GM19351 (cell line): ENCODE data around the gene TJP1.
"Not testable (repeated sequence)": the region's sequence is repeated elsewhere in the genome, so short reads cannot be mapped to it uniquely, and the experiment has no call there.

Source experiments
- ATAC-seq: cut with Tn5 transposase; IDR thresholded peaks from one replicate; pipeline ENCODE4 v1.9.1; 2021; ENCODE audit warnings: mild to moderate bottlenecking, moderate library complexity; ENCODE audit not compliant: unreplicated experiment

The TJP1 gene

GRCh38 chr15:29685156-29686078 lies 136.9 kb downstream of the TJP1 start:
- ATAC-seq = no peak

- ATAC-seq = no peak
Measured at GRCh38 chr15:29682781-29683180, 139.5 kb downstream of the TJP1 start.

DNA sequence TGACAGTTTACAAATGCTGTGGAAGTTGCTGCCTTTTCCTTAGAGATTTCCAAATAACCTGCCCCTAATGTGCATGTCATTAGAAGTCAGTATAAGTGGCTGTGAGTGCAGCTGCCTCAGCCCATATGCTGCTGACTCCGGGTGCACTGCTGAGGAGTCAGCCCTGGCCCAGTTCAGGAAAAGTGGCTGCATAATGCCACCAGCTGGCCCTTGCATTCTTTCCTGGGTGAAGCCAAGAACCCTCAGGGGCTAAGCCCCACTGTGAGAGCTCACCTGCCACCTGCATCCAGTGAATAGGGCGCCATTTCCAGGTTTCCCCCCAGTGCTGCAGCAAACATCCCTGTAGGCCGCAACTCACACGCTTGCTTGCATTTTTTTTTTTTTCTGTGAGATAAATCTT lies 139.9 kb downstream of the TJP1 start:
- ATAC-seq = no peak

DNA sequence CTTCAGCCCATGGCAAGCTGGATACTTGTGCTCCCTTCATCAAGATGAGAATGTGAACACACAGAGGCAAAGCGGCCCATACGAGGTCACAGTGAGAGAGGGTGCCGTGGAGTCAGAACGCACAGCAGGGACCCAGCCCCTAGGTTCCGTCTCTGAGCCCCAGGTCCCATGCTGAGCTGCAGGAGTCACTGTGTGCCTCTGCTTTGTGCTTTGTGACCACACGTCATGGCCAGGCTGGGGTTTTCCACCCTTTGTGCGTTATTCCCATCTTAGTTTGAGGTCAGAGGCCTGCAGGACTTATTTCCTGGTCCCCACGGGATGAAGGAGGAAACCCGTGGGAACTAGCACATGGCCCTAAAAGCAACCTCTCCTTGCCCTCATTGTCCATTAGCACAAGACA lies 140.3 kb downstream of the TJP1 start:
- ATAC-seq = no peak

- ATAC-seq = no peak
Measured at GRCh38 chr15:29681166-29681845, 141.0 kb downstream of the TJP1 start.

DNA sequence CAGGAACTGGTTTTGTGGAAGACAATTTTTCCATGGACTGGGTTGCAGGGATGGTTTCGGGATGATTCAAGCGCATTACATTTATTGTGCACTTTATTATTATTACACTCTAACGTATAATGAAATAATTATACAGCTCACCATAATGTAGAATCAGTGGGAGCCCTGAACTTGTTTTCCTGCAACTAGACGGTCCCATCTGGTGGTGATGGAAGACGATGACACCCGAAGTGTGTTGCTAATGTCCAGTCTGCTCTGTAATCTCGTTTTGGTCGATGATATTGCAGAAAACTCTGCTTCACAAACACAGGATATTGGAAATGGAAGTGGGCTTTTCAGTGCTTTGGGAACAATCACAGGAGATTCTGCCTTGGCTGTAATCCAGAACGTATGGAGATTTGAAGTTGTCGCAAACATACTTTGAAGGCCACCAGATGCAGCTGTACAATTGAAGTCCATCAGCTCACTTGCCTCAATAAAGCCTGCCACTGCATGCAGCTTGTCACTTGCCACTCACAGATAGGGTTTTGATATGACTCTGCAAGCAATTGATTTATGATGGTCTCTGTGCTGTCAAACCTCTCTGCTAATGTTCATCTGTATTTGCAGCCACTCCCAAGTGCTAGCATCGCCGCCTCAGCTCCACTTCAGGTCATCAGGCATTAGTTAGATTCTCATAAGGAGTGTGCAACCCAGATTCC lies 141.7 kb downstream of the TJP1 start:
- ATAC-seq = no peak

GRCh38 chr15:29678504-29679034 lies 143.7 kb downstream of the TJP1 start:
- no peak for ATAC-seq

GRCh38 chr15:29677871-29678461 lies 144.3 kb downstream of the TJP1 start:
- ATAC-seq = no peak

GRCh38 chr15:29677455-29677854 lies 144.8 kb downstream of the TJP1 start:
- no peak for ATAC-seq

GRCh38 chr15:29676961-29677402 lies 145.3 kb downstream of the TJP1 start:
- no peak for ATAC-seq

DNA sequence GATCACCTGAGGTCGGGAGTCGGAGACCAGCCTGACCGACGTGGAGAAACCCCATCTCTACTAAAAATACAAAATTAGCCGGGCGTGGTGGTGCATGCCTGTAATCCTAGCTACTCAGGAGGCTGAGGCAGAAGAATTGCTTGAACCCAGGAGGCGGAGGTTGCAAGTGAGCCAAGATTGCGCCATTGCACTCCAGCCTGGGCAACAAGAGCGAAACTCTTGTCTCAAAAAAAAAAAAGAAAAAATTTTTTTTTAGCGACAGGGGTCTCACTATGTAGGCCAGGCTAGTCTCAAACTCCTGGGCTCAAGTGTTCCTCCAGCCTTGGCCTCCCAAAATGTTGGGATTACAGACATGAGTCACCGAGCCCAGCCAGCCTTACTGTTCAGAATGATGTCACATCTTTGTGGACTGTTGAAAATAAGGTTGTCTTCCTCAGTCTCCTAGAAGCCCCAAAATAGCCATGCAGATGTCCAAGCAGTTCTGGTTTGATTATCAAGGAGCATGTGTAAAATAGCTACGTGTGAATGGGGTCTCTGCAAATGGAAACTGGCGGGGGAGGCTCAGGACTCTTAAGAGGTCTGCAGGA lies 145.8 kb downstream of the TJP1 start:
- not testable (repeated sequence) for ATAC-seq

DNA sequence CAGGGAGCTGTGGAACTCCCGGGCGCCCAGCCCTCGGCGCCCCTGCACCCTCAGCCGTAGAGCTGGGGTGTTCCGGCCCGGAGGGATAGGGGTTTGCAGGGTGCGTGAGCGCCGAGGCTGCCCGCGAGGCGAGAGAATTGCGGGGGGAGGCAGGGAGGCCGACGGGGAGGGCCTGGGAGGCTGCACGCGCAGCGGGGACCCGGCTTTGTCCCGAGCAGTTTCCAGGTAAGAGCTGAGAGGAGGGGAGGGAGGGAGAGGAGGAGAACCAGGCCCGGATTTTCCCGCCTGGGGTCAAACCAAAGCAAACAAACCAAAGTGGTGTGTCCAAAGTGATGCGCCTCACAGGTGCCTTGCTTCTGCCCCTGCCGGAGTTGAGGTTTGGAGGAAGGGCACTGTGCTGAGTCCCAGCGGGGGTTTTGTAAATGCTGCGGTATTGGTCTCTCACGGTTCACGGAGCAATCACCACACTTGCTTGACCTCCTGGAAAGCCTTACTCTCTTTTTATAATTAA lies 146.4 kb downstream of the TJP1 start:
- no peak for ATAC-seq

- no peak for ATAC-seq
Measured at GRCh38 chr15:29674661-29675533, 147.4 kb downstream of the TJP1 start.

DNA sequence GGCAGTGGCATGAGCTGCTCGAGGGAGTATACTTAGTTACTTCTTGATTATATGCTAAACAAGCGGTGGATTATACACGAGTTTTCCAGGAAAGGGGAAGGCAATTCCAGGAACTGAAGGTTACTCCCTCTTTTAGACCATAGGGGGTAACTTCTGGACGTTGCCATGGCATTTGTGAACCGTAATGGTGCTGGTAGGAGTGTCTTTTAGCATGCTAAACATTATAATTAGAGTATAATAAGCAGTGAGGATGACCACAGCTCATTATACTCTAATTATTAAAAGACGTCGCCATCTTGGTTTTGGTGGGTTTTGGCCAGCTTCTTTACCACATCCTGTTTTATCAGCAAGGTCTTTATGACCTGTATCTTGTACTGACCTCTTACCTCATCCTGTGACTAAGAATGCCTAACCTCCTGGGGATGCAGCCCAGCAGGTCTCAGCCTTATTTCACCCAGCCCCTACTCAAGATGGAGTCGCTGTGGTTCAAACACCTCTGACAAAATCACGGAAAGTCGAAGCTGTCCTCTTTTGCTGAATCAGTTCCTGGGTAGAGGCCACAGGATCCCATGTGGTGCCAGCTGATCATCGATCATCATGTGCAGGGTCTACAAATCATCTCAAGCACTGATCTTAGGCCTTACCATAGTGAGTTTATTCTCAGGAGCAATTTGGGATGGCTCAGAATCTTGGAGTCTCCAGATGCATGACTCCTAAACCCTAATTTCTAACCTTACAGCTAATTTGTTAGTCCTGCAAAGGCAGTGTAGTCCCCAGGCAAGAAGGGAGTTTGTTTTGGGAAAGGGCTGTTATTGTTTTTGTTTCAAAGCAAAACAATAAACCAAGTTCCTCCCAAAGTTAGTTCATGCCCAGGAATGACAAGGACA lies 149.1 kb downstream of the TJP1 start:
- no peak for ATAC-seq

DNA sequence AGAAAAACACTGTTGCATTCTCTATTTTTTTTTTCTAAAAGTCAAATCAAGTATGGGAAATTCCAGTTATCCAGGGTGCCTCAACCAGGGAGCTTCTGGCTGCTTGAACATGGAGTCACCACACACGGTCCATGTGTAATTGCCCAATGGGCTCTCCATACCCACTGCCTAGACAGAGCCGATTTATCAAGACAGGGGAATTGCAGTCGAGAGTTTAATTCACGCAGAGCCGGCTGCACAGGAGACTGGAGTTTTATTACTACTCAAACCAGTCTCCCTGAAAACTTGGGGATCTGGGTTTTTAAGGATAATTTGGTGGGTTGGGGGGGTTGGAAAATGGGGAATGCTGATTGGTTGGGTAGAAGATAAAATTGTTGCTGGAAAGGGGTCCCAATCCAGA lies 149.8 kb downstream of the TJP1 start:
- no peak for ATAC-seq

DNA sequence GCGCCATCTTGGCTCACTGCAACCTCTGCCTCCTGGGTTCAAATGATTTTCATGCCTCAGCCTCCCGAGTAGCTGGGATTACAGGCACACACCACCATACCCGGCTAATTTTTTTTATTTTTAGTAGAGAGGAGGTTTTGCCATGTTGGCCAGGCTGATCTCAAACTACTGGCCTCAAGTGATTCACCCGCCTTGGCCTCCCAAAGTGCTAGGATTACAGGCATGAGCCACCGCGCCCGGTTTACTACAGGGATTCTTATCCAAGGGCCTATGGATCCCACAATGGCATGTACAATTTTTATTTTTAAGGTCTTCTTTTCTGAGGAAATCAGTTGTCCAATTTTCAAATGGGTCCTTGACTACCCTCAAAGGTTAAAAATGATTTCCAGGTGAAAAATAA lies 150.2 kb downstream of the TJP1 start:
- not testable (repeated sequence) for ATAC-seq

- ATAC-seq = no peak
Measured at GRCh38 chr15:29670998-29671981, 151.0 kb downstream of the TJP1 start.
